GM10248 (cell line): ENCODE results near the gene SH3PXD2A.

ENCODE experiments used
- CTCF ChIA-PET: fragments of 300-600 bp; sonication (Branson Sonifier 250); formaldehyde crosslinking; extraction: SDS; loops from one replicate; lab custom pipeline; 2021; ENCODE audit warnings: antibody characterized with exemption; lab: Yijun Ruan, JAX
- POLR2A ChIA-PET: fragments of 350-650 bp; sonication (Branson Sonifier 250); formaldehyde crosslinking; extraction: SDS; loops from one replicate; lab custom pipeline; 2020; ENCODE audit warnings: antibody characterized with exemption; lab: Yijun Ruan, JAX
- DNase-seq: peaks from one replicate; pipeline ENCODE4 v3.0.0; 2012; ENCODE audit errors: extremely low spot score
- CTCF ChIP-seq: IDR thresholded peaks from 2 replicates; pipeline ENCODE4 v1.5.1; 2012; ENCODE audit warnings: mild to moderate bottlenecking, low read depth; ENCODE audit errors: extremely low read depth, missing control alignments, control extremely low read depth

SH3PXD2A gene

GRCh38 chr10:103570844-103571655 is 284.3 kb downstream of the SH3PXD2A start:
- no peak for DNase-seq
- ChIA-PET CTCF (no interaction called here), POLR2A (no interaction called here)
- TF ChIP-seq CTCF = no peak

- no peak for DNase-seq
- POLR2A ChIA-PET = no interaction called here
- no peak for TF ChIP-seq CTCF
- CTCF ChIA-PET = interaction anchor here (0.8 kb wide), 1 partner anchor 10 kb away, joined by 3 read pairs; no protein-coding TSS in a partner anchor
These were observed 285.5 kb downstream of the SH3PXD2A start for GRCh38 chr10:103569896-103570295.

- ChIA-PET CTCF (interaction anchor here (1.6 kb wide), 1 partner anchor 9 kb away, joined by 3 read pairs; no protein-coding TSS in a partner anchor), POLR2A (no interaction called here)
- no peak for TF ChIP-seq CTCF
- DNase-seq = no peak
These were observed 286.9 kb downstream of the SH3PXD2A start for GRCh38 chr10:103568505-103568904.

GRCh38 chr10:103566536-103566935 is 288.8 kb downstream of the SH3PXD2A start:
- CTCF ChIA-PET = interaction anchor here (1.6 to 4.2 kb wide), 4 partner anchors 13 to 27 kb away, joined by 4 to 26 read pairs (median 14); no protein-coding TSS in a partner anchor
- POLR2A ChIA-PET = no interaction called here
- TF ChIP-seq CTCF = no peak
- DNase-seq = no peak

- DNase-seq = peak; percentile 66
- TF ChIP-seq CTCF = peak; percentile 75
- ChIA-PET CTCF (interaction anchor here (0.6 to 4.2 kb wide), 39 partner anchors 9 to 519 kb away, joined by 3 to 26 read pairs (median 4); partner anchors contain the start of genes CALHM3 and NEURL1), POLR2A (no interaction called here)
These were observed 290.4 kb downstream of the SH3PXD2A start for GRCh38 chr10:103564776-103565520.

GRCh38 chr10:103564116-103564501 is 291.3 kb downstream of the SH3PXD2A start:
- ChIA-PET CTCF (interaction anchor here (0.6 to 4.2 kb wide), 32 partner anchors 8 to 518 kb away, joined by 3 to 26 read pairs (median 4); partner anchors contain the start of gene CALHM3), POLR2A (no interaction called here)
- no peak for DNase-seq
- no peak for TF ChIP-seq CTCF
